SIG-M5 treated with dmso at 0.1 percent for 504 hours (cell line): ENCODE results near the gene DNLZ.
"Not testable (repeated sequence)": the region's sequence is repeated elsewhere in the genome, so short reads cannot be mapped to it uniquely, and the experiment has no call there.

Experiments
- DNase-seq: peaks from one replicate; lab custom pipeline; 2025; ENCODE audit not compliant: unreplicated experiment; lab: John Stamatoyannopoulos, UW

Gene DNLZ

GRCh38 chr9:136361047-136361753 is 2.3 kb downstream of the DNLZ start:
- no peak for DNase-seq

GRCh38 chr9:136359774-136360718 is 3.5 kb downstream of the DNLZ start:
- no peak for DNase-seq

- no peak for DNase-seq
Measured at GRCh38 chr9:136358888-136359287, 4.7 kb downstream of the DNLZ start.

- no peak for DNase-seq
Measured at GRCh38 chr9:136358016-136358415, 5.5 kb downstream of the DNLZ start.

GRCh38 chr9:136357202-136357725 is 6.3 kb downstream of the DNLZ start:
- no peak for DNase-seq

- no peak for DNase-seq
Measured at GRCh38 chr9:136355616-136356557, 7.7 kb downstream of the DNLZ start.

- DNase-seq: no peak
Measured at GRCh38 chr9:136354592-136355085, 8.9 kb downstream of the DNLZ start.

GRCh38 chr9:136353757-136354488 is 9.6 kb downstream of the DNLZ start:
- no peak for DNase-seq

GRCh38 chr9:136353088-136353487 is 10.5 kb downstream of the DNLZ start:
- DNase-seq: no peak

GRCh38 chr9:136352682-136353081 is 10.9 kb downstream of the DNLZ start:
- DNase-seq: no peak

- DNase-seq: not testable (repeated sequence)
Measured at GRCh38 chr9:136351868-136352267, 11.7 kb downstream of the DNLZ start.

- DNase-seq: no peak
Measured at GRCh38 chr9:136351252-136351800, 12.2 kb downstream of the DNLZ start.

- DNase-seq: no peak
Measured at GRCh38 chr9:136349546-136349945, 14.0 kb downstream of the DNLZ start.

GRCh38 chr9:136348691-136349090 is 14.9 kb downstream of the DNLZ start:
- no peak for DNase-seq

- DNase-seq: no peak
Measured at GRCh38 chr9:136347472-136348256, 15.9 kb downstream of the DNLZ start.

GRCh38 chr9:136346927-136347465 is 16.5 kb downstream of the DNLZ start:
- DNase-seq: no peak

GRCh38 chr9:136346157-136346481 is 17.4 kb downstream of the DNLZ start:
- no peak for DNase-seq

GRCh38 chr9:136345281-136346156 is 18.0 kb downstream of the DNLZ start:
- no peak for DNase-seq
